ENCODE results near the gene CENPT. TPM values are rescaled to one million over a fixed set of nuclear protein-coding genes. Genes with fewer than 3 reads are reported as not detected.

CENPT gene
- total and polyA plus RNA-seq, 2 of the 13 experiments (the other 11 are each of a cell fraction or from before 2014, with no cell fraction given): 40.9 to 43.3 TPM

DNA sequence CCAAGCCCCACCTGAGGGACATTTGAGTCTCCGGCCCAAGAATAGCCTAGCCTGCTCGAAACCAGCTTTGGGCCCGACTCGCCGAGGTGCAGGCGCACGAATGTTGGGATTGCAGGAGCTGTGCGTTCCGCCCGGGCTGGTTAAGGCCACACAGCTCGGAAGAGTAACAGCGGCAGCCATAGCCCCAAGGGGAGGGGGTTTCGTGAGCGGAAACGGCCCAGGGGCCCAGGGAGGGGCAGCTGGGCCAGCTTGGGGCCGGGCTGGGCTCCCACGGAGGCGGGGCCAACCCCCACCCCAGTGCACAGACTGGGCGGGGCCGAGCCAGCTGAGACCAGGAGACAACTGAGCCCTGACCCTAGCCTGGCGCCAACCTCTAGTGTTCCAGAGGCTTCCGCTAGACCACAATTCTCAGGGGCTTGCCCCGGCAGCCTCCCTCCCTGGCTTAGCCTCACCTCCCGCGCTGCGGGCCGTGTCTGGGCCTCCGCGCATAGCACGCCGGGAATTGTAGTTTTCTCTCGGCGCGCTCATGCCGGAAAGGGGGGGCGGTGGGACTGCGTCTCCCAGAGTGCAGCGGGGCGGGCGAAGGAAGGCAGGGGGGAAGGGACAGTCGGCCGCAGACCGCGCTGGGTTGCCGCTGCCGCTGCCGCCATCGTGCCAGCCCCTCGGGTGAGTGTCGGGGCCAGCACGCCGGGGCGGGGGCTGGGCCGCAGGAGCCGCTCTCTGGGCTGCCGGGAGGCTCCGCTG lies 1.0 kb downstream of the CENPT start, which contains the start of gene NUTF2 (continued):
- peak; percentile 83 for TF ChIP-seq ZSCAN25 (CRISPR knock-in tag; IDR thresholded peaks at IDR 0.05)
- peak; percentile 83 for TF ChIP-seq ASH2L (IDR thresholded peaks at IDR 0.05; ENCODE audit: insufficient read length, low read depth, low read length)
- TF ChIP-seq HCFC1 (IDR thresholded peaks at IDR 0.05; ENCODE audit: low read depth, low read length): peak; percentile 97
- no peak for TF ChIP-seq ZUFSP (CRISPR knock-in tag; IDR thresholded peaks at IDR 0.05; ENCODE audit: borderline replicate concordance)
- TF ChIP-seq RBFOX2 (IDR thresholded peaks at IDR 0.05; ENCODE audit: low read depth, low read length): peak; percentile 93
- peak; percentile 82; the same call in 1 of the 2 replicates for TF ChIP-seq MEIS1 (CRISPR knock-in tag; IDR thresholded peaks at IDR 0.05; ENCODE audit: borderline replicate concordance)
- TF ChIP-seq PHF8 (CRISPR knock-in tag; IDR thresholded peaks at IDR 0.05): peak; percentile 80
- no peak for TF ChIP-seq SRSF9 (IDR thresholded peaks at IDR 0.05; ENCODE audit: borderline replicate concordance, insufficient read depth, low read depth, low read length, poor library complexity, severe bottlenecking)
- TF ChIP-seq ZNF557 (CRISPR knock-in tag; IDR thresholded peaks at IDR 0.05): no peak
- peak; percentile 94 for TF ChIP-seq ZNF547 (CRISPR knock-in tag; IDR thresholded peaks at IDR 0.05)
- no peak for TF ChIP-seq TSC22D2 (CRISPR knock-in tag; IDR thresholded peaks at IDR 0.05; ENCODE audit: borderline replicate concordance)
- no peak for TF ChIP-seq GPN1 (CRISPR knock-in tag; IDR thresholded peaks at IDR 0.05; ENCODE audit: borderline replicate concordance)
- no peak for TF ChIP-seq TCF12 (IDR thresholded peaks at IDR 0.05)
- TF ChIP-seq TCF12 (CRISPR knock-in tag; IDR thresholded peaks at IDR 0.05): no peak
- TF ChIP-seq, protein P1, sequence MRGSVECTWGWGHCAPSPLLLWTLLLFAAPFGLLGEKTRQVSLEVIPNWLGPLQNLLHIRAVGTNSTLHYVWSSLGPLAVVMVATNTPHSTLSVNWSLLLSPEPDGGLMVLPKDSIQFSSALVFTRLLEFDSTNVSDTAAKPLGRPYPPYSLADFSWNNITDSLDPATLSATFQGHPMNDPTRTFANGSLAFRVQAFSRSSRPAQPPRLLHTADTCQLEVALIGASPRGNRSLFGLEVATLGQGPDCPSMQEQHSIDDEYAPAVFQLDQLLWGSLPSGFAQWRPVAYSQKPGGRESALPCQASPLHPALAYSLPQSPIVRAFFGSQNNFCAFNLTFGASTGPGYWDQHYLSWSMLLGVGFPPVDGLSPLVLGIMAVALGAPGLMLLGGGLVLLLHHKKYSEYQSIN (CRISPR knock-in tag; IDR thresholded peaks at IDR 0.05; ENCODE audit: borderline replicate concordance): no peak
- no peak for TF ChIP-seq ZNF263 (CRISPR knock-in tag; IDR thresholded peaks at IDR 0.05)
- TF ChIP-seq BHLHE40 (IDR thresholded peaks at IDR 0.05; ENCODE audit: low read length): 0 out of 2 replicates have a peak, but pooled peaks have one; percentile 6
- 0 out of 2 replicates have a peak, but pooled peaks have one; percentile 58 for TF ChIP-seq HINFP (CRISPR knock-in tag; IDR thresholded peaks at IDR 0.05; ENCODE audit: low read depth)
- peak; percentile 37 for TF ChIP-seq TAF15 (IDR thresholded peaks at IDR 0.05; ENCODE audit: low read depth, low read length, poor library complexity, severe bottlenecking)
- TF ChIP-seq MLXIP (CRISPR knock-in tag; IDR thresholded peaks at IDR 0.05; ENCODE audit: borderline replicate concordance): no peak
- no peak for TF ChIP-seq ZNF484 (CRISPR knock-in tag; IDR thresholded peaks at IDR 0.05; ENCODE audit: borderline replicate concordance, low read depth)
- peak; percentile 57; the same call in 1 of the 2 replicates for TF ChIP-seq ESRRA (CRISPR knock-in tag; IDR thresholded peaks at IDR 0.05; ENCODE audit: low read depth)
